HL-60/S4 treated with phorbol 12-myristate 13-acetate at 8.2 ng/mL for 4 days and 3 days (cell line): Measurements from ENCODE around the gene ITGB8.

Experiments used
- in situ Hi-C: fragments of 300-500 bp; cut with MboI; formaldehyde crosslinking; loops from 2 replicates; pipeline ENCODE4 v1.15.0; 2022; ENCODE audit warnings: low sequenced_read_pairs

The ITGB8 gene

DNA sequence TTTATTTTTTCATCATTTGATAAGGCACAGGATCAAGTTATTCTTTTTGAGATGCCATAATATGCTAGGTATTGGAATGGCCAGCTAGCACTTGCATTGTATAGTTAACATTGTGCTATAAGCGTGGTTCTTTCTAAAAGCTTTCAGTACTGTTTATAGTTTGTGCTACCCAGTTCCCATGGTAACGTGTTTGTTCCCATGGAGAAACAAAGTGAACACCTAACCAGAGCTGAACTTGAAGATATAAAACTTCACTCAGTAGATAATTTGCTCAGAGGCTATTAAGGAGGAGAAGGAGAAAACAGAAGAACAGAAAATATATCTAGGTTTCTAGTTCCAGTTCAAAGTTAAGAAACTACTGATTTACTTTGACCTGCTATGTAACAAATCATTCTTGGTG, 23.6 kb upstream of the ITGB8 start:
- in situ Hi-C loops = no loop called here

DNA sequence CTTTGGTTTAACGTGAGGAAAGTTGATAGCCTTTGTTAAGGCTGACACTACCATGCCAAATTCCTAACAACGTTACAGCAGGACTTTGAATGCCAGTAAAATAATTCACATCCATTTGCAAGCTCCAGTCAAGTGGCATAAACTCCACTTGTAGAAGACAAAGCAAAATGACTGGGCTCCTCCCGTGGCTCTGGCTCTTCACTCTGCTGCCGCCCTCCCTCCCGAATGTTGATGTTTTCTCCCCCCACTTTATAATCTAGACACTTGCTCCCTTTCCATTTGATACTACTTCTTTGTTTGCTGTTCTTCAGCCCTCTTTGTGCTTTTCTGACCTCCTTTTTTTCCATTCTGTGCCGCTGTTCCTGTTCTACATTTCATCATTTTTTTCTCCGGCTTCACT, 22.8 kb upstream of the ITGB8 start:
- in situ Hi-C loops = no loop called here

DNA sequence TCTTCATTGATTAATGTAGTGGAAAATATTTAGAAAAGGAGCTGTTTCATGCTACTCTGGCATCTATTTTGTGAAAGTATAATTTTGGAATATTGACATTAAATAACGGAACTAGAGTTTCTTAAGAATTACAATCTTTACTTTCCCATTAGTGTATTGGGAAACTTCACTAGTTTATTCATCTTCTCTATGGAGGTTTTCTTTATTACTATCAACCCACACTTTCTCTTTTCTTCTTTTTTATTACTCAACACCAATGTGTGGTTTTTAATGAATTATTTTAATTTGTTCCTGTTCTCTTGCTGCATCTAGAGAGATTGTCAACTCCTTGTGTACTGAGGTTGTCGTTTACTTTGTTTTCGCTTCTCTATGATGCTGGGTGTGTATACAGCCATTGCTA, 20.4 kb upstream of the ITGB8 start:
- in situ Hi-C loops = no loop called here

DNA sequence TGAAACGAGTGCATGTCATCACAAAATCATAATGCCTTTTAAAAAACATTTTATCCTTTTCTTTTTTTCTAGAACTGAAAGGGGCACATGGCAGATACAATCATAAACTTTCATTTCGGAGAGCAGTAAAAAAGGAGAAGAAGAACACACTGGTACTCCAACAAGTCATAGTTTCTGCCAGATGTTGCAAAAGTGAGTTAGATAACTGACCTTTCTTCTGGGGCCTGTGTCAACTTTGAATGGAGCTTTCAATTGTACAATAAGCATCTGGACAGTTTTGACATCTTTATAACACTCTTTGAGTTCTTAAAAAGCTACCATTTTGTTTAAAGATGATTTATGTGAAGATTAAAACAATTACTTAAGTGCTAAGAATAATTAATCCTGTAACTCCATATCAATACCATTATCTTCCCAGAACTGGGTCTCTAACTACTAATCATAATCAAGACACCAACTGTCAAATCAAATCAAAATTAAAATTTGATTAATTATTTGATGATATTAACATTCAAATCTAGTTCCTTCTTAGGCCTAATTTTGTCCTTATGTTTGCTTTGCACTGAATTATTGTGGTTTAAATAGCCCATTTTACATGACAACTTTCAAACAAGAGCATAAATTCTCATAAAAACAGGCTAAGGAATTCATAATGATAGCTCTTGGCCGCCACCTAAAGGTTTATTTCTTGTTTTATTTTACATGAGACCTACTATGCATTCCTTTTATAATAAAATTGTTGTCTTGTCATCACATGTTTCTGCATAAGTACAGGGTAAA, 19.5 kb upstream of the ITGB8 start:
- in situ Hi-C loops = no loop called here

- in situ Hi-C loops = no loop called here
Observed at GRCh38 chr7:20311743-20312042, 19.0 kb upstream of the ITGB8 start.

DNA sequence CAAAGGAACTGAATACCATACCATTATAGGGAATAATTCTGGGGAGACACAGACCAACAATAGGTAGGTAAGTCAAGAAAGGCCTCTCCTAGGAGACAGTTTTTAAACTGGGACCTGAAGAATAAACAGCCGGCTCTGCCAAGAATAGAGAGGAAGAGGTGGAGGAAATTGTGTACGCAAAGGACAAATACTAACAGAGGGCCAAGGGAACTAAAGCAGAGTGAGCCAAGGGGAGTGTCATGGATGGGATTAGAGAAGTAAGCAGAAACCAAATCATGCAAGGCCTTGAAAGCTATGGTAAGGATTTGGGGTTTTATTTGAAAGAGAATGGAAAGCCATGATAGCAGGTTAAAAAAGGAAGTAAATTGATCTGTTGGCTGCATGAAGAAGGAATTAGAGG, 18.1 kb upstream of the ITGB8 start:
- in situ Hi-C loops = no loop called here

DNA sequence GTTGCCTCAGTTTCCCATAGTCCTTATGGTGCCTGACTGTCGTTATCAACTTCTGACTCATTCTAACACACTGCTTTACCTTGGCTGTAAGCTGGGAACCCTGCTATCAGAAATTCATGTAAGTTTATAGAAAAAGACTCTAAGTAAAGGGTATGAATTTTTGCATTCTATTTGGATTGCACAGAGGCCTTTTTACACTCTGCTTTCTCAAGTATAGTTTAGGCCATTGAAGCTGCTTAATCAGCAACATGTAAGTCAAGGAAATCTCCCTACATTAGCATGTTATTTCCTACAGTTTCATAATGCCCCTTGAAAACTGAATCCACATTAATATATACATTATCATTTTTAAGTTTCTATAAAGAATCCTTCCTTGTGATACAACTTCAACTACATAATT, 17.1 kb upstream of the ITGB8 start:
- in situ Hi-C loops = no loop called here

DNA sequence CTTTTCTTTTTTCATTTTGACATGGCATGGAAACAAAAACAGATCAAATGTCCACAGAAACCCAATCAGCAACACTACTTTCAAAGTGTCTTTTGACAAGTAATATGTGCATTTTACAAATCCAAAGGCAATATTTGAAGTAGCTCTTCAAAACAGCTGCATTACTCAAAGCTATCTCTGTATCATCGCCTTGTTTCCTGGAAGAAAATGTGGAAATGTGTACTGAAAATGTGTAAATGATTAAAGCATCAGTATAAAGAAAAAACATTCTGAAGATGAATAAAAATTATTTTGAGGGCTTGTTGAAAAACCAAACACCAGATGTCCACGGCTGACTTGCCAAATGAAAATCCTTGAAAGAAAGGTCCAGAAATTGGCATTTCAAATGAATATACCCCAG, 16.5 kb upstream of the ITGB8 start:
- in situ Hi-C loops = no loop called here

DNA sequence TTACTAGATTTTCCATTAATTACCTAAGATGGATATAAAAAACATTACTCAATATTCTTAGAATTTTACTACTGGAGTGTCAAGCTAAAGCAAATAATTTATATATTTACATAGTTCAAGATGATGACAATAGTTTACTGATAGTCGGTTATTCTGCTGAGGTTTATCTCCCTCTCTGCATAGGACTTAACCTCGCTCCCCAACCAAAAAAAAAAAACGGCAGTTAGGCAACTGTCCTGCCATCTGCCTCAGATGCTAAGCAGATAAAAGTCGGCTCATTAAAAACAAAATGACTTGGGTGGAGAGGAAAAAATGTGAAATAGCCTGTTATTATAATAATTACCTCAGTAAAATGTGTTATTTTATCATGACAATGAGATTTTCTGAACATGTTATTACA, 14.0 kb upstream of the ITGB8 start:
- in situ Hi-C loops = no loop called here

- in situ Hi-C loops = no loop called here
Observed at GRCh38 chr7:20317413-20317812, 13.3 kb upstream of the ITGB8 start.

GRCh38 chr7:20318933-20319332, 11.8 kb upstream of the ITGB8 start:
- in situ Hi-C loops = no loop called here

GRCh38 chr7:20320322-20320721, 10.4 kb upstream of the ITGB8 start:
- in situ Hi-C loops = no loop called here

DNA sequence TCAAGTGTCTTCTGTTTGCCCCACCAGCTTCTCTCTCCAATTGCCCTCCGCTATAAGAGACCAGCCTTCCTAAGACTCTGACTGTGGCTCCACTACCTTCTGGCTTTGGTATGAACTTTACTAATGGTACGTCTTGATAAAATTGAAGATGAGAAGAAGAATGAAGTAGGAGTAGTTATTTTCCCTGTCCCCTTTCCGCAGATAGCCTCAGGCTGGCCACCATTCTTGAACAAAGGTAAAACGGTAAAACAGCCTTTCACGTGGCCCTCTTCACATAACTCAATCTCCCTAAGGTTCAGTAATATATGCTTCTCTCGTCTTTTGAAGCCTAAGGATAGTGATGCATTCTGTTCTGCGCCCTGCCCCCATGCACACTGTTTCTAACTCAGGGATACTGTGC, 9.9 kb upstream of the ITGB8 start:
- in situ Hi-C loops = no loop called here

DNA sequence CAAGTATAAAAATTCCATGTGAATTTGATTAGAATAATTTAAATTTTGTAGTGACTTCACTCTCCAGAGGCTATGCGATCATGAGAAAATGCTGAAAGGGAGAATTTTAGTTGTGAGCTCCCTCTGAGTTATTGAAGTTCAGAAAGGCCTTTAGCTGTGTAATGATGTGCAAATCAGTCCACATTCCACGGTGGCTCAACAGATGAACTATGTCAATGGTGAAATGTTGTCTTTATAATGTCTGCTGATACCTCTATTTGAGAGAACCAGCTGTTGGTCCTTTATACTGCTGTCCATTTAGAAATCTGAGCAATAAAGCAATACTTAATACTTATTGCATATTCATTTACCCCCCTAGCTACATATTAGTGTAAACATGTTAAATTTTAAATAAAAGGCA, 7.1 kb upstream of the ITGB8 start:
- in situ Hi-C loops = no loop called here

- in situ Hi-C loops = loop anchor here (25.0 kb wide), 1 partner anchor 564 kb away; the partner anchor contains the start of gene TMEM196
Observed at GRCh38 chr7:20326342-20326741, 4.4 kb upstream of the ITGB8 start.

DNA sequence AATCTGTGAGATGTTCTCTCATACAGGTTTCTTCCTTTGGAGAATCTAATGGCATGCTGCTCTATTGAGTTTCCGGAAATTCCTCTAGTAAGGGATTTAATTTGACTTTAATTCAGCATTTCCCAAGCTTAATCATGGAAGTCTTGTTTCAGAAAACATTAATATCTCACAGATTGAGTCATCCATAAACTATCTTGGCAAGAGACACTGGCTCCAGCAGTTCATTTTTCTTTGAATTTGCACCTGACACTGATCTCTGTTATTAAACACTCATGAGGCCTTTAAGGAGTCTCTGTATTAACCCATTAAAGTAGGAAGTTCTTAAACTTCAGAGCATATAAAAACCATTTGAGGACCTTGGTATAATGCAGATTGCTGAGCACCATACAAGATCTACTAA, 3.6 kb upstream of the ITGB8 start:
- in situ Hi-C loops = loop anchor here (25.0 kb wide), 1 partner anchor 565 kb away; the partner anchor contains the start of gene TMEM196

DNA sequence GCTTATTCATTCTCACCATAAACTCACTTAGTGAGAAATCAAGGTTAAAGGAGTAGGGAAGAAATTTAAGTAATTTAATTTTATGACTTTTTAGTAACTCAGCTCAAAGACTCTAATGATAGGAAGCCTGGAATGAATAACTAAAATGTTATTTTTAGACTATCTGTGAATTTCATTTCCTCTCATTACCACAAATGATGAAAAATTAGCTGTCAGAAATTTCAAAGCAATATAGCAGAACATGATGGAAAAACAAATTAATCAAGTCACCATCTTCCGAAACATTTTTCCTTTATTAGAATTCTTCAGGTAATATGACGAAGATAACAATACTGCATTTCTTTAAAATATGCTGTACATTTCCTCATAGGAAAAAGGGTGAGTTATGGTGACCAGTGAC, 2.7 kb upstream of the ITGB8 start:
- in situ Hi-C loops = loop anchor here (25.0 kb wide), 1 partner anchor 566 kb away; the partner anchor contains the start of gene TMEM196

- in situ Hi-C loops = loop anchor here (25.0 kb wide), 1 partner anchor 566 kb away; the partner anchor contains the start of gene TMEM196
Observed at GRCh38 chr7:20328692-20329091, 2.0 kb upstream of the ITGB8 start.

DNA sequence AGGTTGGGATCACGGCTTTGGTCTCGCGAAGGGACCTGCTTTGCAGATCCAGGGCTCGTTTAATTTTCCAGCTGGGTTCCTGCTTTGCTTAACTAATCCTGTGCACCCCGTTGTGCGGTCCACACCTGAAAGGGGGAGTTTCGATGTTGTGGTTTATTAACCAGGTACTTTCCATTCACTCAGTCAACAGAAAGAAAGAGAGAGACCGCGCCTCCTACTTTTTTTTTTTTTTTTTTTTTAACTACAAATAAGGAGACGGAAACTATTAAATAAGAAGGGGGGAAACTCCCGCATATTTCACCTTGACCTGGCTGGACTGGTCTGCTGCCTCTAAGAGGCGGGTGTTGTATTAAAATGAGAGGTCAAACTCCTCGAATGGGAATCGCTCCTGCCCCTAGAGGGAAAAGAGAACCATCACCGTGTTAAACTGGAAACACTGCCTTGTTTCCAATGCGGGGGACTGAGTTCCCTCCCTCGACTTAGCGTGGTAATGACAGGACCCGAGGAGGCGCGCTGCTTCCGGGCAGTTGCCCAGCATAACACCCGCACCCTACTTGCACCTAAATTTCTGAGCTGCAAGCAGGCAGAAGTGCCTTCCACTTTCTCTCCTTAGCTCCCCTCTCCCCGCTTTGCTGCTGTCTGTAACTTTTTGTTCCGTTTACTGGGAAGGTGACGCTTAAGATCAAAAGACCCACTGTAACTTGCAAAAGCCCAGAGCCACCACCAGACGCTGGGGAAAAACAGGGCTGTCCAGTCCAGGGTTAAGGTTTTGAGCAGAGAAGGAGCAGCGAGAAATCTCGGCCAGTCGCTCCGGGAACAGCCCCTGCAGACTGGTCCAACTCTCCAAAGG, 1.1 kb upstream of the ITGB8 start:
- in situ Hi-C loops = loop anchor here (25.0 kb wide), 1 partner anchor 567 kb away; the partner anchor contains the start of gene TMEM196

- in situ Hi-C loops = loop anchor here (25.0 kb wide), 1 partner anchor 569 kb away; the partner anchor contains the start of gene TMEM196
Observed at GRCh38 chr7:20330928-20331909, 519 bp downstream of the ITGB8 start.
